Endothelial cell of umbilical vein (primary cell): ENCODE measurements around the gene TGFBI. TPM values are rescaled to one million over a fixed set of nuclear protein-coding genes. Genes with fewer than 3 reads are reported as not detected.

ENCODE experiments used
- BruUV-seq: library from RNA; stranded (reverse); fragments of 400-500 nt; replicated peaks from 2 replicates; lab custom pipeline; 2021; lab: Mats Ljungman, UMichigan
- CTCF ChIA-PET: fragments of 300-600, 350-600 bp; sonication (Branson Sonifier 250); formaldehyde crosslinking; loops from one replicate; lab custom pipeline; 2021; ENCODE audit warnings: antibody characterized with exemption, inconsistent platforms; lab: Charles Lee
- POLR2A ChIA-PET: fragments of 300-600, 350-600 bp; sonication (Branson Sonifier 250); formaldehyde crosslinking; loops from one replicate; lab custom pipeline; 2021; ENCODE audit warnings: antibody characterized with exemption, inconsistent platforms; lab: Charles Lee
- DNase-seq: peaks from one replicate; pipeline ENCODE4 v3.0.0-alpha.2; 2011; ENCODE audit warnings: low read depth, low spot score
- FAIRE-seq: peaks from 2 replicates; lab custom pipeline; 2011; peaks lifted over from hg19 to GRCh38; lab: Jason Lieb, UNC
- H2AFZ ChIP-seq: 2 replicates; pipeline ENCODE4 v1.6.0; 2012; ENCODE audit warnings: low read depth, low read length, control low read depth, inconsistent platforms
- H3K27ac ChIP-seq: 2 replicates; pipeline ENCODE4 v1.5.1; 2011; ENCODE audit warnings: low read depth, mild to moderate bottlenecking, control low read depth, low read length, moderate library complexity; ENCODE audit not compliant: insufficient read depth
- H3K27me3 ChIP-seq, 2 experiments: 2 replicates each; pipeline versions ENCODE4 v1.6.0 to v1.6.1; 2011; ENCODE audit warnings: low read length in 2 of 2, mixed read lengths in 1 of 2; ENCODE audit not compliant: control insufficient read depth in 2 of 2, insufficient read depth in 2 of 2
- H3K36me3 ChIP-seq, 2 experiments: 2 replicates in 1 of 2; 3 replicates in 1 of 2; pipeline ENCODE4 v1.5.1; 2011; ENCODE audit warnings: low read length in 2 of 2, mild to moderate bottlenecking in 1 of 2, moderate library complexity in 1 of 2; ENCODE audit not compliant: control insufficient read depth in 2 of 2, insufficient read depth in 2 of 2; ENCODE audit errors: extremely low read depth in 1 of 2
- H3K4me1 ChIP-seq: 3 replicates; pipeline ENCODE4 v1.5.1; 2011; ENCODE audit warnings: mild to moderate bottlenecking, low read length; ENCODE audit not compliant: control insufficient read depth, insufficient read depth; ENCODE audit errors: extremely low read depth
- H3K4me2 ChIP-seq: 2 replicates; pipeline ENCODE4 v1.6.1; 2011; ENCODE audit warnings: low read length, control low read depth, mixed read lengths; ENCODE audit not compliant: insufficient read depth
- H3K4me3 ChIP-seq, 3 experiments: fragments of 200-600 bp in 1 of 3; sonication (generic), shearing (Covaris generic) in 1 of 3; replicated peaks in 1 of 3; 2 replicates each; pipeline ENCODE4 v1.5.1; 2011 to 2016; ENCODE audit warnings: control low read depth in 3 of 3, low read length in 3 of 3, mild to moderate bottlenecking in 2 of 3, inconsistent platforms in 1 of 3, low read depth in 1 of 3, moderate library complexity in 1 of 3; ENCODE audit not compliant: insufficient read depth in 1 of 3
- H3K79me2 ChIP-seq: 2 replicates; pipeline ENCODE4 v1.6.0; 2012; ENCODE audit warnings: low read length, inconsistent platforms; ENCODE audit not compliant: control insufficient read depth, insufficient read depth
- H3K9ac ChIP-seq: replicated peaks from 2 replicates; pipeline ENCODE3; 2011; ENCODE audit warnings: low read length, control low read depth; ENCODE audit not compliant: insufficient read depth; ENCODE audit errors: extremely low read depth
- H3K9me1 ChIP-seq: replicated peaks from 3 replicates; pipeline ENCODE4 v1.6.0; 2011; ENCODE audit warnings: mild to moderate bottlenecking, low read length; ENCODE audit not compliant: control insufficient read depth, insufficient read depth; ENCODE audit errors: extremely low read depth
- H3K9me3 ChIP-seq: replicated peaks from 2 replicates; pipeline ENCODE4 v1.5.1; 2012; ENCODE audit warnings: low read length, inconsistent platforms; ENCODE audit not compliant: control insufficient read depth, insufficient read depth
- H4K20me1 ChIP-seq: replicated peaks from 2 replicates; pipeline ENCODE3; 2011; ENCODE audit warnings: mild to moderate bottlenecking, low read length; ENCODE audit not compliant: control insufficient read depth, insufficient read depth; ENCODE audit errors: extremely low read depth
- CTCF ChIP-seq, 2 donors: IDR thresholded peaks; 1 replicate in 1 of 2; 2 replicates in 1 of 2; pipeline ENCODE4 v1.5.1; 2011; ENCODE audit warnings: low read length in 2 of 2, mild to moderate bottlenecking in 2 of 2, moderate library complexity in 2 of 2, control low read depth in 1 of 2, inconsistent platforms in 1 of 2, low read depth in 1 of 2; ENCODE audit not compliant: insufficient read depth in 1 of 2; ENCODE audit errors: extremely low read depth in 1 of 2
- FOS ChIP-seq: IDR thresholded peaks from 2 replicates; pipeline ENCODE4 v1.6.1; 2011; ENCODE audit warnings: mild to moderate bottlenecking, low read length, moderate library complexity, borderline replicate concordance; ENCODE audit not compliant: insufficient read depth
- GATA2 ChIP-seq: IDR thresholded peaks from 2 replicates; pipeline ENCODE4 v1.7.0; 2011; ENCODE audit warnings: low read depth, mild to moderate bottlenecking, moderate library complexity, mixed read lengths, low read length; ENCODE audit not compliant: insufficient read length, insufficient read depth
- JUN ChIP-seq: IDR thresholded peaks from 2 replicates; pipeline ENCODE4 v1.6.1; 2011; ENCODE audit warnings: borderline replicate concordance, low read depth; ENCODE audit not compliant: insufficient read length, insufficient read depth
- MYC ChIP-seq: IDR thresholded peaks from one replicate; pipeline ENCODE4 v1.6.1; 2011; ENCODE audit warnings: mild to moderate bottlenecking, low read depth, low read length
- POLR2A ChIP-seq: IDR thresholded peaks from 2 replicates; pipeline ENCODE4 v1.6.1; 2012; ENCODE audit warnings: low read depth, mild to moderate bottlenecking, control low read depth, low read length
- POLR2AphosphoS5 ChIP-seq: IDR thresholded peaks from 2 replicates; pipeline ENCODE4 v1.6.1; 2012; ENCODE audit warnings: low read depth, mild to moderate bottlenecking, control low read depth, low read length, moderate library complexity; ENCODE audit not compliant: insufficient read depth
- dilution Hi-C: fragments of 300-500 bp; cut with MboI; formaldehyde crosslinking; loops from one replicate; pipeline ENCODE4 v1.15.0; 2019; ENCODE audit warnings: low sequenced_read_pairs; ENCODE audit not compliant: extremely low pct_ligation_motif_present
- intact Hi-C: fragments of 100-400 bp; cut with micrococcal nuclease; formaldehyde crosslinking; loops from one replicate; pipeline ENCODE4 v1.10.0; 2022
- polyA plus RNA-seq, 4 experiments: library from polyadenylated mRNA; depleted of rRNA in 3 of 4; stranded (reverse) in 3 of 4; unstranded in 1 of 4; fragments of >200 nt; gene quantifications; 2 replicates each; pipeline versions ENCODE4 v1.2.1 to v1.2.3, GENCODE V29; 2011 to 2012; ENCODE audit warnings: missing spikeins in 1 of 4
- total RNA-seq: library from RNA; stranded (reverse); gene quantifications from 2 replicates; pipeline ENCODE4 v1.2.3, GENCODE V29; 2021

Gene TGFBI
- total and polyA plus RNA-seq, 2 donors (not counting 3 experiments of a cell fraction or from before 2014, with no cell fraction given): 6.5 to 18.9 TPM

- BruUV-seq: no TSS peak
- no peak for DNase-seq
- peaks cover 6 to 23% of the 10 kb centered on the region in 2 experiments for H3K27me3 ChIP-seq
- CTCF ChIA-PET: interaction anchor here (0.8 to 1.7 kb wide), 4 partner anchors 9 to 129 kb away, joined by 3 to 4 read pairs (median 3); no protein-coding TSS in a partner anchor
- no peak overlapping the region for H3K4me2 ChIP-seq
- intact Hi-C loops (no loop called here), dilution Hi-C loops (no loop called here)
- H3K27ac ChIP-seq: no peak overlapping the region
- POLR2A ChIA-PET: no interaction called here
- no peaks in the 10 kb centered on the region for H3K9me3 ChIP-seq
- H3K36me3 ChIP-seq: no peaks in the 10 kb centered on the region
- H3K4me3 ChIP-seq: no peak overlapping the region
- H3K9ac ChIP-seq: no peak overlapping the region
- H3K4me1 ChIP-seq: no peaks in the 10 kb centered on the region
- H3K79me2 ChIP-seq: no peaks in the 10 kb centered on the region
- no peak for TF ChIP-seq GATA2
- TF ChIP-seq POLR2AphosphoS5: no peak
- TF ChIP-seq CTCF (IDR thresholded peaks at IDR 0.05; ENCODE audit: extremely low read depth in 1 of 2, insufficient read depth in 1 of 2, low read depth in 1 of 2, low read length in 2 of 2): no peak
- no peak for TF ChIP-seq JUN
- TF ChIP-seq POLR2A: no peak
- no peak for TF ChIP-seq FOS
- TF ChIP-seq MYC: no peak
- H2AFZ ChIP-seq: no peak overlapping the region
- H4K20me1 ChIP-seq: no peaks in the 10 kb centered on the region
- H3K9me1 ChIP-seq: no peaks in the 10 kb centered on the region
- no peak for FAIRE-seq
Measured at GRCh38 chr5:136073714-136074529, 45.1 kb downstream of the TGFBI start.
